HG03521 (cell line): ENCODE measurements around the gene RHBDD1.
"Not testable (repeated sequence)": the region's sequence is repeated elsewhere in the genome, so short reads cannot be mapped to it uniquely, and the experiment has no call there.

Experiments
- ATAC-seq: cut with Tn5 transposase; IDR thresholded peaks from one replicate; pipeline ENCODE4 v1.9.1; 2021; ENCODE audit warnings: mild to moderate bottlenecking, moderate library complexity; ENCODE audit not compliant: unreplicated experiment

The RHBDD1 gene

DNA sequence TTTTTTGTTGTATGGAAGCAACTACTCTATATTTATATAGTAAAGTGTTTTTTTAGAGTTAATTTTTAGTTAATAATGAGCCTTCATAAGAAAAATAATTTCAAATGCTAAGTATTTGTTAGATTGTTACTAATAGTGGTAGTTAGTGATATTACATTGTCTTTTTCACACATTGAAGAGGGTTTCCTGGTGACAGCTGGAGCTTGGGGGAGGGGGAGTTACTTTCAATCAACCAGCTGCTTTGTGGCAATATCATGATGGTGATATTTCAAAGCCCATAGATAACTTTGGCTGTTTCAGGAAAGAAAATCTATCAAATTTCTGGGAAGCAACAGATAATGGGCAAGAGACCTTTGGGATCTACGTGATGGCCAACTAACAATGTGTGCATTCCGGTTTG lies 4.1 kb downstream of the RHBDD1 start:
- ATAC-seq, result no peak

DNA sequence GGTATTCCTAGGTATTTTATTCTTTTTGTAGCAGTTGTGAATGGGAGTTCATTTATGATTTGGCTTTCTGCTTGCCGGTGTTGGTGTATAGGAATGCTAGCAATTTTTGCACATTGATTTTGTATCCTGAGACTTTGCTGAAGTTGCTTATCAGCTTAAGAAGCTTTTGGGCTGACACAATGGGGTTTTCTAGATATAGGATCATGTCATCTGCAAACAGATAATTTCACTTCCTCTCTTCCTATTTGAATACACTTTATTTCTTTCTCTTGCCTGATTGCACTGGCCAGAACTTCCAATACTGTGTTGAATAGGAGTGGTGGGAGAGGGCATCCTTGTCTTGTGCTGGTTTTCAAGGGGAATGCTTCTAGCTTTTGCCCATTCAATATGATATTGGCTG lies 7.1 kb downstream of the RHBDD1 start:
- ATAC-seq, result not testable (repeated sequence)

DNA sequence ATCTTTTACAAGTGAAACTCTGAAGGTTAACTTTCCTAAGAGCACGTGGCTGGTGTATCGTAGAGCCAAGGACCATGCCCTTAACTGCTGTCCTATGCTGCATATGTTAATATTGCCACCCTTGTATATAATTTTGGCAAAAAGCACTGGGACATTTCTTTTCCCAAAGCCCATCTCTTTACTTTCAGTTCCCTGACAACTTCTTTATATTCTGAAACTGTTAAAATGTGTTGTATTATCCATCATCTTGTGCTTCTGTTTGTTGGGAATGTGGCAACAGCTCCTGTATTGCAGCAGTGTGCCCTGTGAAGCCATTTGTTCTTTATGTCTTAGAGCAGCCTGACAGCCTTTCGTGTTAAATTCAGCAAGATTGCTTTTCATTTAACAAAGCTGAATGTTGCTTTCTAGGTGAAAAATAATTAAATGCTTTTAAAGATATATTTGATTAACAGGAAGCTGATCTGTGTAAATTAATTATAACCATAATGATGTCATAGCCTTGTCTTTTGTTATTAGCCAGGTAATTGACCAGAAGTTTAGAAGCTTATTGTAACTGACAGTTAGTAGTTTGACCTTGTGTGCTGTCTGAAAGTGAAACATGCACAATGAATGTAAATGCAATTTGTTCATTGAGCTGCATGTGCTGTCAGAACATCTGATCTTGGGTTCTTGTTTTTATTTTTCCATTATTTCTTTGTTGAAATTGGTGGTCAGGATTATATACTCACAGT lies 9.7 kb downstream of the RHBDD1 start:
- no peak for ATAC-seq

DNA sequence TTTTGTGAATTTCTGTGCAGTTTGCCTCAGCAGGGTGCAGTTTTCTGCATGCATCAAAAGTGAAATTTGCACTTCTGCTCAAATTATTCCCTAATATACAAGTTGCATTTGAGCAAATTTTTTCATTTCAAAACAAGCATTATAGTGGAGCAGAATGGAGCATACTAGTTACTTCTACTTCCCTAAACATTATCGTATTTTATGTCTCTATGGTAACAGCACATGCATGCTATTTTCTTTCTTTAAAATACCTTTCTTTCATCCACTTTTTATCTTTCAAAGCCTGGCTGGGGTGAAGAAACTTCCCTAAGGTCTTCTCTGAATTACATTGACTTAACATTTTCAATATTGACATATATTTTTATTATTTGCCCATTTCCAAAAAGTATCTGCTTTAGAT lies 11.2 kb downstream of the RHBDD1 start:
- ATAC-seq, result no peak

DNA sequence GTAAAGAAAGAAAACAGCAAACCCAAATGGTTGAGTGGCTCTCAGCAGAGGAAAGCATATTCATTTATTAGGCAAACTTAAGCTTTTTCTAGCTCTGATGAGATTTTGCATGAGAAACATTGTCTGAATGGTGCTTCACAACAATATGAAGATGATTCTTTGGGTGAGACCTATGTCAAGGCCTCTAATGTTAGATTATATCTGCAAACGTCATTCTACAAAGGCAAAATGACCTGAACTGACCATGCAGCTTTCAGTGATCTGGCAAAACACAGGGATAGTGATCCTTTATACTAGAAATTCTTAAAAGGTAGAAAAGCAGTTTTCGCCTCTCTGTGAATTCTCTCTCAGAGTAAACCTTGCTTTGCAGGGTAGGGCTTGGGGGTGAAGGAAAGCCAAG lies 11.7 kb downstream of the RHBDD1 start:
- no peak for ATAC-seq

DNA sequence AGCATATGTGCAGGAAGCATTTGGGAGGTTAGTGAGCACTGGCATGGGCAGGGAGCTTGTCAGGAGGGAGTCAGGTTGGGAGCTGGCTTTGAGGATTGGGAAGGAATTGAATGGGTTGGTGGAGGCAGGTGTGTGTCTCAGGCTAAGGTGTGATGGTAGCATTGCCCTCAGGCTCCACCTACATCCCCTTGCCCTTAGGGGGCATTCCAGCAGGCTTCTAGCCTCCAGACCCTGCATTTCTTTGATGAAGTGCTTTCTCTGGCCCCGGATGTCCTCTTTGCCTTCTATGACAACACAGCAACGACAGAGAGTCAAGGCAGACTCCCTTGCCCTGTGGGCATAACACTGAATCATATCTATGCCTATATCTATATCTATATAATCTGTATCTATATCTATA lies 13.5 kb downstream of the RHBDD1 start:
- no peak for ATAC-seq

DNA sequence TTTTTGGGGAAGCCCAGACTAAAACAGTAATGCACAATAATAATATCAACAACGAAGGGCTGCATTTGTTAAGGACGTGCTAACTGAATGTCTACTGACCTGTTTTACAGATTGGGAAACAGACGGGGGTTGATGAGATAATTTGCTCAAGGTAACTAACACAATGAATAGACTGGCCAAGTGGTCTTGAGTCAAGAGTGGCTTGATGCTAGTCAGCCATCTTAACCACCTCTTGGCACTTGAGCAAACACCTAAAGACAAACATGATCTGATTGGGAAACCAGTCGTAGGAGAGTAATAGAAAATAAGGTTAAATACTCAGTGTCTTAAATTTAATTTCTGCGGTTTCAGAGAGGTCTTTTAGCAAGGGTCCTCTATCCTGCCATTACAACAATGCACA lies 14.2 kb downstream of the RHBDD1 start:
- no peak for ATAC-seq

DNA sequence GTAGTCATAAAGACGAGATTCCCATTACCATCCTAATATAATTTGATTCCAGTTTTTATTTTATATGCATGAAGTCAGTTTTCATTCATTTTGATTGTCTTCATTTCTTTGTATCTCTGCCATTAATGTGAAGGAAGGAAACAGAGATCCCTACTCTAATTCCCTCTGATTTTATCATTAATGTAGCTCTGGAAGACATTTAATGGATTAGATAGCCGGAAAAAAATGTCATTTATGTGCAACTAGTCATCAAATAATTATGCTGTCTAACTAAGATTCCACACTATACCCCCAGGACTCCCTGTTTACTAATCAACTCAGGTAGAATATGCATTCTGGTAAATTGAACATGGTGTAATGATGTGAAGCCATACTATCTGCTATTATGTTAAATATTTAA lies 19.9 kb downstream of the RHBDD1 start:
- ATAC-seq, result no peak

DNA sequence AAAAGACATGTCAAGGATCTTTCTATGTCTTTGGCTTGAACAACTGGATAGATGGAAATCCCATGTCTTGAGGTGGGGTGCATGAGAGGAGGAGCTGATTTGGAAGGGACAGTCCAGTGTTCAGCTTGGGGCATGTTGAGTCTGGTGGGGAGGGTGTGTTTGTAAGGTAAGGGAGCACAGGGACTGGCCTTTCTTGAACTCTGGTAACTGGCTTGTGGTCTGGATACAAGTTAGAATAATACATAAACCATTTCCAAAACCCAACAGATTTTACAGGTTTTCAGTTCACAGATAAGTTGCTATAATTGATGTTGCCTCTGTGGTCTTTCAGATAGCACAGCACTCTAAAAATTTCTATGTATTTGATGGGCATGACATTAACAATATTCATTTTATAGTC lies 24.2 kb downstream of the RHBDD1 start:
- ATAC-seq, result peak; percentile 42

DNA sequence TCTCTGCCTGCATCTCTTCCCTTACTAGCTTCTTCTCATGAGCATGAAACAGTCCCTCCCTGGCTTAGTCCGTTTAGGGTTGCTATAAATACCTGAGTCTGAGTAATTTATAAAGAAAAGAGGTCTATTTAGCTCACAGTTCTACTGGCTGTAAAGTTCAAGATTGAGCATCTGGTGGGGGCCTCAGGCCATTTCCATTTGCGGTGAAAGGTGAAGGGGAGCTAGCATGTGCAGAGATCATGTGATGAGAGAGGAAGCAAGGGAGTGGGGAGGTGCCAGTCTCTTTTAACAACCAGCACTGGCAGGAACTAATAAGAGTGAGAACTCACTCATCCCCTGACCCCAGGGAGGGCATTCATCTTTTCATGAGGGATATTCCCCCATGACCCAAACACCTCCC lies 26.8 kb downstream of the RHBDD1 start:
- ATAC-seq, result peak; percentile 66

DNA sequence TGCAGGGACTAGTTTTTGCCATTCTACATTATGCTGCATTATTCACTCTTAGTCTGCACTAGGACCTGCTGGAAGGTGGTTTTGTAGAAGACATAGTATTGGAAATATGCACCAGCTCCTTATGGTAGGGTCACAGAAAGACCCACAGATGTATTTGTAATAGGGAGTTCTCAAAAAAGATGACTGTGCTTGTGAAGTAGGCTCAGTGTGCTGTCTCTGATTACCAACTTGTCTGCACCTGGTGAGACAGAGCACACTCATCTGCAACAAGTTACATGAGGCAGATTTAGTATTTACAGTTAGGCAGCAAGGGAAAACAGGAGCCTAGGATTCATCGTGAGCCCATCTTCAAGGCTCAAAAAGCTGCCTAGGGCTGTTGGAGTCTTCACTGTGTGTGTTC lies 29.4 kb downstream of the RHBDD1 start:
- ATAC-seq, result no peak

DNA sequence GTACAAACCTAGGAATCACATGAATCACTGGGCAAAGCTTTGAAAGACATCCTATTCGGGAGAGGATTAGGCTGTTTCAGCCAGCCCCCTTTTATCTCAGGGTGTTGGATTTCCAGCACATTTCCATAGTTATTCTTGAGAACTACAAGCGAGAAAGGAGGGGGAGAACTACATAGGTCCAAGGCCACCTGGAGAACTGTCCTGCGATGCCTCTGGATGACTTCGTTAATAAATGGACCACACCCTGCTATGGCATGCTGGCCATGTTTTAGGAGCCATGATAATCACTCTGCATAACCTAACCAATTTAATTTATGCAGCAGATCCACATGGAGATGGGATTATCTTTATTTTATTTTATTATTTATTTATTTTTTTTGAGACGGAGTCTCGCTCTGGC lies 29.9 kb downstream of the RHBDD1 start:
- ATAC-seq, result no peak

DNA sequence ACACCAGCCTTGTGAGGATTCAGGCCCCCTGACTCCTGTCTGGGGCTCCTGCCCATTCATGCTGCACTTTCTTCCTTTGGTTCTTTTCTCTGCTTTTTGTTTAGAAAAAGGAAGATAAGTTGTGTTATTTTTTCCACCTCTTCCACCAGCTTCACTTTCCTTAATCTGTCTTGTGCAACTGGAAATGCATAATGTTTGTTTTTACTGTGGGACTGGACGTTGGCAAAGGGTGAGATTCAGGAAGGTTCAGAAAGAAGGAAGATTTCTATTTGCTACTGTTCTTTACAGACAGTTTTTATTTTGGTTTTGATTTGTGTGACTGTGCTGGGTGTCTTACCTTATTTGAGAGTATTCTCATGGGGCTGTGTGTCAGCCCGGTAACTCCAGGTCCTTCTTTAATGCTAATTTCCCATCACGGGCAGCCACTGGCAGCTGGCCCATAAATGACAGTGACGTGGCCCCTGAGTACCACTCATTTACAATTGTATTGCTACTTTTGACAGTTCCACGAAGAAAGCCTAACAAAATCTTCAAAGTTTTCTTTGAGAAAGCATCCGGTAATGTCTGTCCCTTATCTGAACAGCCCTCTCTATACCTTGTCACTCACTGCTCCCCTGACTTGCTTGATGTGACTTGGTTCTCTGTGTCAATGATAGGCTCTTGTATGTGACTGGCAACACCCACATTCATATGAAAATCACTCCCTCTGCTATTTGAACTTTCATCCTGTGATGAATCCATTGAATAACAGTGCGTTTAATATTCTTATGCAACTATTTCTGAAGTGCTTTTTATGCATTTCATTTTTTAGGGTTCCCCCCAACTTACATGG lies 32.7 kb downstream of the RHBDD1 start:
- no peak for ATAC-seq

DNA sequence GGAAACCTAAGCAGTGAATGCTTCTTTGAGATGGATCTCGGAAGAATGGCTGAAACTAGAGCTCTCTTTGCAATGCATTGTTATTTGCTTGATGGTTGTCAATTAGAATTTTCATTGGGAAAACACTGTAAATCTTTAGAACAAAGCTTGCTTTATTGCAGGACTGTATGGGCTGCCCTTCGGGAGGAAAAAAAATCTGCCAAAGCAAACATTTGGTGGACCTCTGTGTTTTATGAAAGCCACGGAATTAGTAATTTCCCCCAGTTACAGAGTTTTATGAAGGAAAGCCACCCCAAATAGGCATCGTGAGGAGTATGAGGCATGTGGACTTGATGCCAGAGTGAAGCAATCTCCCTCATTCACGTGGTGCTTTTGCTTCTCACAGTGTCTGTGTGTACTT lies 33.5 kb downstream of the RHBDD1 start:
- ATAC-seq, result no peak

DNA sequence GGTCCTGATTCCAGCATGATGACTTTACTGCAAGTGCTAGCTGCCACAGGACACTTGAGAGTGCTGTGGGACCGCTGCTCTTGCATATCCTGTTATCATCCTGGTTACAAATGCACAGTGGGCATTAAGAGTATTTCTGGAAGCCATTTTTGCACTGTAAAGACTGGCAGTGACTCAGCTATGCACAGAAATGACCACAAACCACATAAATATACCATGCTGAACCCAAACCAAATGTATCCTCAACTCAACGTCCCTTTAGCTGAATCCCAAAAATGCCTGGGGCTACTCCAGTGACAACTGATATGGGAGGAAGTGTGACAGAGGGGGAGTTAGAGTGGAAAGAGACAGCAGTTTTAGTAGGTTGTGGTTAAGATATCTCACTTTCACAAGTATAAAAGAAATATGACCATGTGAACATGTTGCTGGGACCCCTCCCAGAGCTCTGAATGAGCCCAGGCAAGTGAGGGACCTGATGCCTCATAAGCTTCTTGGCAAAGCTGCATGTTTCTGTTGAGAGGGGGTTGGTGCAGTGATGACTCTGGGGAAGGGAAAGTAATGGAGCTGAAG lies 37.3 kb downstream of the RHBDD1 start:
- ATAC-seq, result peak; percentile 55

DNA sequence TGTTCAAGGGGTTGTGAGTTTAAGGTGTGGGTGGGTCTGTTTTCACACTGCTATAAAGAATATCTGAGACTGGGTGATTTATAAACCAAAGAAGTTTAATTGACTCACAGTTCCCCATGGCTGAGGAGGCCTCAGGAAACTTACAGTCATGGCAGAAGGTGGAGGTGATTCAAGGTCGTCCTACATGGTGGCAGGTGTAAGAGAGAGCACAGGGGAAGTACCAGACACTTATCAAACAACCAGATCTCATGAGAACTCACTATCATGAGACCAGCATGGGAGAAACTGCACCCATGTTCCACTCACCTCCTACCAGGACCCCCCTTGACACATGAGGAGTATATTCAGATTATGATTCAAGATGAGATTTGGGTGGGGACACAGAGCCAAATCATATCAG lies 38.0 kb downstream of the RHBDD1 start:
- no peak for ATAC-seq

DNA sequence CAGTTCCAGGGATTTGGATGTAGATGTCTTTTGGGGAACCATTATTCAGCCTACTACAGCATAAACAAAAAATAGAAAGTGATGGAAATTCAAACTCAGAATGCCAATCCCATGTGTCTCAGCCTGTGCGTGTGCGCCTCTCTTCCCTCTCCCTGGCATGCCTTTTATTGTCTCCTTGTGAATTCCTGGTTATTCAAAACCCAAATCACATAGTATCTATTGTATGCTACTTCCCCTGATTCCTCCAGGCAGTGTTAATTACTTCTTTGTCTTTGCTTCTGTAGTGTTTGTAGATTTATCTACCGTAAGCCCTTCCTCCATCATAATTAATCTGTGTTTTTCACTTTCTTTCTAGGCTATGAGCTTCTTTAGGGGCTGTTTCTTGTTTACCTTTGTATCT lies 38.9 kb downstream of the RHBDD1 start:
- no peak for ATAC-seq

DNA sequence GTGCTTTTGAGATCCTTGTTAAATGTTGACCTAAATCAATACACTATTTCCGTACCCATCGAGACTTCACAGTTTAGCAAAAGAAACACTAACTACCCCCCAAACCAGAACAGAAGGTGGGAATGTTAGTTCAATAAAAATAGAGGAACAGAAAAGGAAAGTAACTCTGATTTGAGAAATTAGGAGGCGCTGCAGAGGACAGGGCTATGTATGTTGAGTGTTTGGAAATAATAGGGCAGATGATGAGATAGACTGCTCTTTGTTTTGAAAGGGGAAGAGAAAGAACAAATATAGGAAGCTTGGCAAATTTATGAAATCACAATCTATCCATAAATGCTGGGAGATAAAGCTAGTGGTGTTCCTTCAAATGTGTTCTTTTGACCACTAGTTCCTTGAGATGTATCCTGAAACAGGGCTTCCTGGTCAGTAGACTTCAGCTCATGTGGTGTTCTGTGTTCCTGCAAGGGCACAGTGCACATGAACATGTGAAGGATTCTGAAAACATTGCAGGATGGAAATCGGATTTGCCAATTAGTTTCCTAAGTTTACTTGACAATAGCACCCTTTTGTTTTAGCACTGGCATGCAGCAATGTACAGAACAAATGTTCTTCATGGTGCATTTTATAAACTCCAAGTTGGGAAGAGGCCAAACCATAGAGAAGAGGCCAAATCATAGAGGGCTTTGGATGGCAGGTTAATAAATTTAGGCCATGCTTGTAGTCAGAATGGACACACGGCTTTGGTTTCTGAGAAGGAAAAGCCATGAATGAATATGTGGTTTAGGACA lies 39.8 kb downstream of the RHBDD1 start:
- ATAC-seq, result no peak

DNA sequence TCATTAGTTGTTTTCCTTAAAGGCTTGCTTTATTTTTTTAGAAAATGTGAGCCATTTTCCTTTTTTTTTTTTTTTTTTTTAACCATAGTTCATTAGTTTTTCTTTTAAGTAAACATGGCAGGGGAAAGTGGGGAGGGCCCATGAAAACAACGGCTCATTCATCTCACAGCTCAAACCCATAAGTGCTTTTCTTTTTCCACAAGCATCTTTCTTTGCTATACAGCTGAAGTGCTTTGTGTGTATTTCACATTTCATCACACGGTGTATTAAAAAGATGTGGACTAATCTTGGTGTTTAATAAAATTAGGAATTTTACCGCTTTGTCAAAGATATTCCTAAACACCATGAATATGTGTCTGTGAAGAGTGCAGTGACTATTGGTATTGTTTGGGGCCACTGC lies 41.6 kb downstream of the RHBDD1 start:
- no peak for ATAC-seq

DNA sequence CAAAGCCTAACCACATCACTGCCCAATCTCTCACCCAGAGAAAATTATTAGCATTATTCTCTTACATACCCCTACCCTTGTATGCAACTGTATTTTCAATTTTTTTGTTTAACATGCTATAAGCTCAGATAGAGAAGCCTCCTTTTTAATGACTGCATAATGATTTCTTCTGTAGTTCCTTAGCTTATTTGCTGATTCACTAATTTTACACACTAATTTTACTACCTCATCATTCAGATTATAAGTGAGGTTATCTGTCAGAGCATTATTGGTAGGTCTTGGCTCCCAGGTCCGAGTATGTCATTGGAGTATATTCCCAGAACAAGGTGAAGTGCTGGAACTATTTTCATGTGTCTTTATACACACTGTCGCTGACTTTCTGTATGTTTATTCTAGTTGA lies 45.4 kb downstream of the RHBDD1 start:
- no peak for ATAC-seq

DNA sequence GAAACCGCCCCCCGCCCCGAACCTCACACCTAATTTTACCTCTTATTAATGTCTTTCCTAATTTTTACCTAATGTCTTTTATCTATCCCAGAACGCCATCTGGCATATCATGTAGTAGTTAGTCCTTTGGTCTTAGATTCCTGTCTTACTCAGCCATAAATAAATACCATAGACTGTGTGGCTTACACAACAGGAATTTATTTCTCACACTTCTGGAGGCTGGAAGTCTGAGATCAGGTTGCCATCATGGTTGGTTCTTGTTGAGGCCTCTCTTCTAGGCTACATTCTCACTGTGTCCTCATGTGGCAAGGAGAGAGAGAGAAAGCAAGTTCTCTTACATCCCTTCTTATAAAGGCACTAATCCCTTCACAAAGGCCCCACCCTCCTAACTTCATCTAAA lies 46.8 kb downstream of the RHBDD1 start:
- ATAC-seq, result no peak
